ENCODE results near the gene IMMP2L. TPM values are rescaled to one million over a fixed set of nuclear protein-coding genes. Genes with fewer than 3 reads are reported as not detected.

The IMMP2L gene
- total and polyA plus RNA-seq, 2 of the 8 experiments (the other 6 are each of a cell fraction or from before 2014, with no cell fraction given) = 2.3 to 10.1 TPM

- no peak for TF ChIP-seq SIN3A (conservative IDR thresholded peaks at IDR 0.05 in 1 of 2, IDR thresholded peaks at IDR 0.05 in 1 of 2; ENCODE audit: low read depth in 1 of 2, low read length in 2 of 2)
- TF ChIP-seq MAFK (IDR thresholded peaks at IDR 0.05; ENCODE audit: low read depth, low read length) = no peak
- TF ChIP-seq, protein P1, sequence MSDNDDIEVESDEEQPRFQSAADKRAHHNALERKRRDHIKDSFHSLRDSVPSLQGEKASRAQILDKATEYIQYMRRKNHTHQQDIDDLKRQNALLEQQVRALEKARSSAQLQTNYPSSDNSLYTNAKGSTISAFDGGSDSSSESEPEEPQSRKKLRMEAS (IDR thresholded peaks at IDR 0.05) = no peak
Observed at GRCh38 chr7:111564078-111564477, 1.8 kb upstream of the IMMP2L start (continued).

Measured in H1 (cell line).